HG02840 (cell line): Measurements from ENCODE around the gene ACTA2.

ENCODE experiments used
- ATAC-seq: cut with Tn5 transposase; IDR thresholded peaks from one replicate; pipeline ENCODE4 v1.9.1; 2021; ENCODE audit warnings: mild to moderate bottlenecking, moderate library complexity, moderate number of reproducible peaks; ENCODE audit not compliant: unreplicated experiment, low FRiP score

Gene ACTA2

GRCh38 chr10:88898727-88899126, 53.8 kb downstream of the ACTA2 start:
- no peak for ATAC-seq

GRCh38 chr10:88896994-88897853, 55.3 kb downstream of the ACTA2 start:
- no peak for ATAC-seq

- no peak for ATAC-seq
Measured at GRCh38 chr10:88896372-88896993, 56.1 kb downstream of the ACTA2 start.

- ATAC-seq, result no peak
Measured at GRCh38 chr10:88895250-88895649, 57.3 kb downstream of the ACTA2 start.

GRCh38 chr10:88893611-88894010, 59.0 kb downstream of the ACTA2 start:
- ATAC-seq, result no peak

GRCh38 chr10:88892222-88892967, 60.2 kb downstream of the ACTA2 start:
- ATAC-seq, result no peak

- no peak for ATAC-seq
Measured at GRCh38 chr10:88890681-88891381, 61.7 kb downstream of the ACTA2 start.

- ATAC-seq, result peak; percentile 60
Measured at GRCh38 chr10:88889559-88890337, 62.8 kb downstream of the ACTA2 start.

- ATAC-seq, result no peak
Measured at GRCh38 chr10:88888810-88889445, 63.6 kb downstream of the ACTA2 start.

- no peak for ATAC-seq
Measured at GRCh38 chr10:88886557-88886956, 66.0 kb downstream of the ACTA2 start.
